Daoy (cell line): ENCODE data around the gene SUCLG2. TPM values are rescaled to one million over a fixed set of nuclear protein-coding genes. Genes with fewer than 3 reads are reported as not detected.

Experiments
- DNase-seq: peaks from one replicate; pipeline ENCODE4 v3.0.0-alpha.2; 2015; ENCODE audit warnings: low read depth
- total RNA-seq: library from RNA; depleted of rRNA; stranded (reverse); fragments of >200 nt; shearing (Covaris generic); gene quantifications from 2 replicates; pipeline ENCODE4 v1.2.3, GENCODE V29; 2014

SUCLG2 gene
- total RNA-seq, 1 experiment from 2014 or later = 22.1 TPM

DNA sequence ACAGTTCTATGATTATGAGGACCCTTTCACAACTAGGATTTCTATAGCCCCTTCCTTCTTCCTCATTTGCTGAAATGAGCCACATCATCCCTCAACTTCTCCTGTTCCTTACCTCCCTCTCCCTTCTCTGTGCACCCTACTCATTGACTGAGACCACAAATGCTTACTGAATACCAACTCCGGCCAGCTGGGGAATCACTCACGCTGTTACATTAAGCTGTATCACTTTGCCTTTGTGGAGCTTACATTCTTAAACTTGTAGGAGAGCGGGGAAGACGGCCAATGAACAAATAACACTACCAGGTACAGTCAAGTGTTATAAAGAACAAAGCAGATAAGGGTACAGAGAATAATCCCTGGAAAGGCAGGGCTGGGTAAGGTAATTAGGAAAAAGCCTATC lies 5.7 kb downstream of the SUCLG2 start:
- DNase-seq = peak; percentile 32

DNA sequence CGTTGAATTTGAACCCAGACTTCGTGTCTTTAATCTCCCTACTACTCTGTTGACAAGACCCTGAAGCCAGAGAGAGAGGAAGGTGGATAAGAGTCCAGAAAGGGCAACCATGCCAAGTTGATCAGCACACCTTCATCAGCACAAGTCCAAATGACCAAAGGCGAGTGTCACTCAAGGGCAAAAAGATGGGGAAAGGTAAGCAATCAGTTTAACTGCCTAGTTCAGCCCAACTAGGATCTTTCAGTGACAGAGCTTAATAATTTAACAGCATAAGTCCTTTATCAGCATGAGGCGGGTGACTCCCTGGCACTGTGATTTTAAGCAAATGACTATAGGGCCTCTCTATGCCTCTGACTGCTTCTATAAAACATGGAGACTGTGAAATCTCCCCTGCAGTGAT lies 6.2 kb downstream of the SUCLG2 start:
- DNase-seq = no peak

DNA sequence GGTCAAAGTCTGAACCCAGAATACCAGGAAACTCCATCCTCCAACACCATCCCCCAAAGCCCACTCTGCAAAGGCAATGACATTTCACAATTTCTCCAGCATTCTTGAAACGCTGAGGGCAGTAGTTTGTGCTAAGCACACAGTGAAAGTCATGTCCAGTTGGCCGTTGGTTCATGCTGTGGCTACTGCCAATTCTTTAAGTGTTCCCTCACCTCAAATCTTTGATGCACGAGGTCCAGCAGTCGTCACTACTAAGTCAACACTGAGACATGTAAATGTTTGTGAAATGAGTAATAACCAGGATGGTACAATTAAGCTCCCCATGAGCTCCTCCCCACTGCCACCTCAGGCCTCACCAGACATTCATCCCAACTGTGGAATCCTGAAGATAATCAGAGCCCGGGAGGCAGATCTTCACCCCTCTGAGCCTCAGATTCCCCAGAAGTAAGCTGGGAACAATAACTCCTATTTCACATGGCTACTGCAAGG lies 7.0 kb downstream of the SUCLG2 start:
- DNase-seq = peak; percentile 85

DNA sequence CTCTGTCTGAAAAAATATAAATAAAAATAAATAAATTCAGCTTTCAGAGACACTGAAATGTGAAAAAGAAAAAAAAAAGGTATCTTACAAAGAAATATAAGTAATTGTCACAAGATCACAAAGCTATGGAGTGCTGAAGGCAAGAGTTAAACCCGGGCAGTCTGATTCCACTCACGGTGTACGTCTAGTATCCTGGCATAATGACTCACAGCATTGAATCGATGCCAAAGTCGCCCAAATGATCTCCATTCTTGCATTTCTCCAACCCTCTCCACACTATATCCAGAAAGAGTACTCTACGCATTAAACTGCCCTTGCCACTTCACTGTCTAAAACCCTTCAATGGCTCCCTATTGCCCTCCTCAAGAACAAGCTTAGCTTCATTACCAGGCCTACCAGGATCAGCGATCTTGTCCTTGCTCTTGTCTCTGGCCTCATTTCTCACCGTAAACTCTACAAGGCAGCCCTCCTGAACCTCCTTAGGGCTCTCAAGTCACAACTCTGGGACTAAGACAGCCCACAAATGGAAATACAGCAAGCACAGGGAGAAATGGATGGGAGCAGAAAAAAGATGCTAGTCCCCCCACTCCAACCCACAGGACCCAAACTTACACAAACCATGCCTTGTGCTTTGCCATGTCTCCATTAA lies 7.7 kb downstream of the SUCLG2 start:
- peak; percentile 71 for DNase-seq

DNA sequence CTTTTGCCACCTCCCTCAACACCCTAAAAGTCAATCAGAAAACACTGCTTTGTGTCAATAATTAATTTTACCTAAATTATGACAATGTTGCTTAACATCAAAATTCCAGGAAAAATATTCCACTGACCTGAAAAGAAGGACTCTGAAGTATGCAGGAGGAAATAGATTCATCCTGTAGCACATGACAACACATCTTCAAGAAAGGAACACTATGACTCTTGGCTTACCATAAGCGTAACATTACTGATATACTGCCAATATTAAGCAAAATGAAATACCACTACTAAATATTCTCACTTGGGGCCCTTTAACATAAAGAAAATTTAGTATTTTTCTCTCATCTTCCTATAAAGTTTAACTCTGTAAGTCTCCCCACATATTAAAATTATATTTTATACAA lies 9.6 kb downstream of the SUCLG2 start:
- DNase-seq = no peak

DNA sequence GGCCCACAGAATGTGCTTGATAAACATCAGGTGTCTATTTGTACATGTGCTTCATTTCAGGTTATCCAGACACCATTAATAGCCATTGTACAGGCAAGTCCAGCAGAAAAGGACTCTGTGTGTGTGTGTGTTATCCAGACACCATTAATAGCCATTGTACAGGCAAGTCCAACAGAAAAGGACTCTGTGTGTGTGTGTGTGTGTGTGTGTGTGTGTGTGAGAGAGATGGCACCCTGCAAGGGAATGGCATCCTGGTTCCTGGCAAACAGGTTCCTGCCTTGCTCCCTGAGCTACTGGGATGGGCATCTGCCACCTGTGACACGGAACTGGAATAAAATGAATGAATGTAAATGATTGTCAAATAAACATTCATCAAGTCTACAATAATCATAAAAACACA lies 11.7 kb downstream of the SUCLG2 start:
- no peak for DNase-seq

DNA sequence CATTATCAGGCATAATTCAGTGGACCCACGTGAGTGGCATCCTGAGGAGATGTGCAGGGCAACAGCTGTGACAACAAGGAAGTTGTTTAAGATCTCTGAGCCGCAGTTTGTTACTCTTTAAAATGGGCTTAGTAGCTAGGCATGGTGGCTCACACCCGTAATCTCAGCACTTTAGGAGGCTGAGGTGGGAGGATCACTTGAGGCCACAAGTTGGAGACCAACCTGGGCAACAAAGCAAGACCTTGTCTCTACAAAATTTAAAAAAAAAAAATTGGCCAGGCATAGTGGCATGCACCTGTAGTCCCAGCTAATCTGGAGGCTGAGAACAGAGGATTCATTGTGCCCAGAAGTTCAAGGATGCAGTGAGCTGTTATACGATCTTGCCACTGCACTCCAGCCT lies 12.2 kb downstream of the SUCLG2 start:
- no peak for DNase-seq

DNA sequence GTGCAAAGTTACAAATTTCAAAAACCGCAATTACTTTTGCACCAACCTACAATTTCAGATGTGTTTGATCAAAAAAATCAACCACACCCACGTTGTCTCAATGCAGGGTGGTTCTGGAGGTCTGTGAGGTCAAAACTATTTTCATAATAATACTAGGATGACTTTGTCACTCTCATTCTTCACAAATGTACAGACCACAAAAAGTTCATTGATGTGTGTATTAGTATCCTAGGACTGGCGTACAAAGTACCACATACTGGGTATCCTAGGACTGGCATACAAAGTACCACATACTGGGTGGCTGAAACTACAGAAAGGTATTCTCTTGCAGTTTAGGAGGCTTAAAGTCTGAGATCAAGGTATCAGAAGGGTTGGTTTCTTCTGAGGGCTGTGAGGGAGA lies 13.0 kb downstream of the SUCLG2 start:
- no peak for DNase-seq

DNA sequence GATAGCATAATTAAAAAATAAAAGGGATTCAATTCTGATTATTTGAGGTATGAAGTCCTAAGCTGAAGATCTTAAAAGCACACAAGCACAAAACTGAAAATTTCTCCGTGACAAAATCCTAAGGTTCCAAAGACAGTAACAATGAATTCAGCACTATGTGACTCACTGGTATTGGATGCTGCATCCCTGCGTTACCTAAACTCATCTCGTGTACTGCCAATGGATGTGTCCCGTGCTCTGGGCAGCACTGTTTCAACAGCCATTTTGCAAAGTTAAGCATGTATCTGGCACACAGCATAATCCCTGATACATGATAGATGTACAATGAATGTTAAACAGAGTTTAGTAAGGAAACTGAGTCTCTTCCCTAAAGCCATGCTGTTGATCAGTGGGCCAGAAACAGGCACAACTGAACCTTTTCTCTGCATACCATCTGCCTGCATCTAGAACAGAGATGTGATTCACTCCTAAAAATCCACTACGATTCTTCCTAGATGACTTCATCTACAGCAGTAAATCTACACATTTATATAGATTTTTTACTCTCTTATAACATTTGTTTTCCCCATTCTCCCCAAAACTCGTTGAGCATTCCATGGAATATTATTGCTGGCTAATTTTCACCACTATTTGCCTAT lies 14.3 kb downstream of the SUCLG2 start:
- no peak for DNase-seq

DNA sequence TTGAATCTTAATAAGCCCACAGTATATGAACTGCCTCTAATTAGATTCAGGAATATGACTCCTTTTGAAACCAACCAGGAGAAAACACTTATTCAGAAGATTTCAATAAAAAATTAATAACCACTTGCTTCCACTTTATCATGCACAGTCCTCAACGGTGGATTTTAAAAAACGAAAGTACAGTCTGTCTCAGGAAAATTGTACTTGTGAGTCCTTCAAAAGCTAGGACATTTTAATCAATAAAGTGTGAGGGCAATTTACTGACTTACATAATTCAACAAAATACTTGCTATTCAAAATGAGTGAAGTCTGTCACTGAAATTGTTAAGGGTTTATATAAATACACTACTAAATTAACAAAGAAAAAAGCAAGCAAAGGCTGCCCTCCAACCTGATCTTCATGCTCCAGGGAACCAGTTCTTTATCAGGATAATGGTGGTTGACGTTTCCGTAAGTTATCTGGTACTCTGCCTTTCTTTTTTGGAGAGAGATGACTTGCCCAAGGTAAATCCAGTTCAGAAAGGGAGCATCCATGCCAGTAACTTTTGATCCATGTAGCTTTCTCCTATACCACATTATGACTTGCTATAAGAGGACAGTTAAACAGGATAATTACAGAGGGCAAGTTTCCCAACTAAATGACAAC lies 17.0 kb downstream of the SUCLG2 start:
- no peak for DNase-seq

DNA sequence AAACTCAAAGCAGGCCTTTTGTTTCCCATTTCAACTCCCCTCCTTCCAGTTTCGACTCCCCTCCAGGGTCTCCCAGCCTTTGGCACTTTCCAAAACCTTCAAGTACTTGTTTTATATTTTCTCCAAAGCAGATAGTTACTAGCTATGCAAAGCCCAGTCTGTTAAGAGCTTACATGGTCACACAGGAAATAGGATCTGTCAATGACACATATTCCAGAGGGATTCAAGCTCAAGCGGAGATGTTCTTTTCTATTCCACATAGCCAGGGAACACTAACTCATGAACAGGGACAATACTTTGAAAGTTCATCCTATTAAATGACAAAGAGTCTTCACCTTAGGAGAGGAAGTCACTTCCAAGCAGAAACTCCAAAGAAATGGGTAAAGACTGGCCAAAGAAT lies 18.6 kb downstream of the SUCLG2 start:
- no peak for DNase-seq

DNA sequence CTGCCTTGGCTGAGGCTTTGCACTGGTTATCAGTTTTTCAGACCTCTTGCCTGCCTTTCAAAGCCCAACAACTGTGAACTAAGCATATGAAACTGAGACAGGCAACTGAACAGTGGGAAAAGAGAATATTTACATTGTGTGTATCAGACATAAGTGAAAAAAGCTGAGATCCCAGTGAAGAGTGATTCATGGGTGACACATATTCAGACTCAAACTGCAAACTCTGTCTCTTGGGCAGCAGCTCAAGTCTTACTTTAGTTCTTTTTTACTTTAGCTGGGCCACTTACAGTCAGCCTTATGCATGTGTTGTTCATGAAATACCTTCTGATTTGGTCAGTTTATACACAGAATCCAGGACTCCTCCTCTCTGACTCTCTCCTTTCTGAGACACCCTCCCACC lies 19.2 kb downstream of the SUCLG2 start:
- DNase-seq = peak; percentile 54

DNA sequence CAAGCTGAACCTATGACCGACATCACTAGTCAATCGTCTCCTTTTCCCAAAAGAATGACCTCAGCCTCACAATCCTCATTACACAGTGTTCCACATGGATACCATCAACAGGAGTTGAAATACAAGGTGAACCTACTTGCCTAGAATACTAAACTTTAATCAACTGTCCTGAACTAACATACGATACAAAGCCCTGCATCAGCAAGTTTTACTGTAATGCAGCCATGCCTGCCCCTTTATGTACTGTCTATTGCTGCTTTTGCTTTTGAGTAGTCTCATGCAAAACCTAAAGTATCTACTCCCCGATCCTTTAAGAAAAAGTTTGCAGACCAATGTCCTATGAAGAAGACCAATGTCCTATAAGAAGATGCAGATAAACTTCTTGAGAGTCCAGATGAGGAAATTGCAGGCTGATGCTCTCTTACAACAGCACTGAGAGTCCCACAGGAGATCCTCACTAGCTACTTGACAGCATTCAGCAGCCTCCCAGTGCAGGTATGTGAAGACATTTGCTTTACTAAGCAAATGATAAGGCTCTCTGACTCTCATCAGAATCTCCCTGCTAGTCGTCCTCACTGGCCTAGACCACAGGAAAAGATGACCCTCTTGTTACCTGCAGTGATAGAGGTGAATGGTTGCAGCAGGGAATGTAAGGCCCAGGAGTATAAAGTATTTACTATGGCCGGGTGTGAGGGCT lies 23.6 kb downstream of the SUCLG2 start:
- no peak for DNase-seq

DNA sequence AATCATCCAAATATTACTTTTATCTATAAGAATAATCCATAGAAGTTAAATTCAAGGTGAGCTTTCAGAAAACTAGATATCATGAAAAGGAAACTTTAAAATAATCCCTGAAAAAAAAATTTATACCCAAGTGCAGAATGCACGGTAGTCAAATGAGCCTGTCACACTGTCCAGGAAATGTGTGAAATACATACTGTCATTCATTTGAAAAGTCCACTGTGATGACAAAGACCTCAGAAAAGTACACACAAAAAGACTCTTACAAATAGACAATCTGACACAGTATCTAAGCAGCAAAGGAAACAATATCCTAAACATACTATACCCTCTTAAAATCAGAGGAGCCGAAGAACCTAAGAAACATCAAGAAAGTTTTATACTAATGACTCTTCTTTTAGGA lies 29.7 kb downstream of the SUCLG2 start:
- no peak for DNase-seq

DNA sequence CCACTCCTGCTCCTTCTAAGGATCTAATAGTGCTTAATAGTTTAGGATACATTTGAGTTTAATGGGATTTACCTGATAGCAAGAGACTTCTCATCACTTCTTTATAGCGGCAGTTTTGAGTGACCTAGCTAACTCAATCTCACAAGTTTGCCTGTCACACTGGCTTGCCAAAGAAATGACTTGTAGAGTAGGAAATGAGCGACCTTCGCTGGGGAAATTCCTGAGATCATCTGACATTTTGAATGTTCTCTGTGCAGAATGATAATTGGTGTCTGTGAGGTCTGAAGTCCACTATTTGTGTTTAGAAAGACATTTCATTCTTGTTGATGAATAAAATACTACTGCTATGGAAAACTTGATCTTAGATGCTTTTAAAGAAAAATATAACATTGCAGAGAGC lies 30.3 kb downstream of the SUCLG2 start:
- DNase-seq = no peak

DNA sequence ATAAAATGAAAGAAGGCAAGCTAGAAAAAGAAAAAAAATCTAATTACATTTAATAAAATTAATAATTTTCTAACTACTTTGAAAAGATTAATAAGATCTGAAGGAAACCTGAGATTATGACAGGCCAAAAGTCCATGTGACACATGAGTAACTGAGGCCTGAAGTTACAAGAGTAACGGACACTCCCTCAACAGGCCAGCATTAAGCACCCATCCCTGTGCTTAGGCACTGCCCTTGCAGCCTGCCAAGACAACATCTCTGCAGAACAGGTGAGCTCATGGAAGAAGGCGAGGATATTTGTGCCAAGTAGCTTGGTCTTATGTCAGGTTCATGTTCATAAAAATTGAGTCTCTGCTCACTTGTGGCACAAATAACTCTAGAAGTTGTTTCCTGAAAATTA lies 31.8 kb downstream of the SUCLG2 start:
- no peak for DNase-seq

DNA sequence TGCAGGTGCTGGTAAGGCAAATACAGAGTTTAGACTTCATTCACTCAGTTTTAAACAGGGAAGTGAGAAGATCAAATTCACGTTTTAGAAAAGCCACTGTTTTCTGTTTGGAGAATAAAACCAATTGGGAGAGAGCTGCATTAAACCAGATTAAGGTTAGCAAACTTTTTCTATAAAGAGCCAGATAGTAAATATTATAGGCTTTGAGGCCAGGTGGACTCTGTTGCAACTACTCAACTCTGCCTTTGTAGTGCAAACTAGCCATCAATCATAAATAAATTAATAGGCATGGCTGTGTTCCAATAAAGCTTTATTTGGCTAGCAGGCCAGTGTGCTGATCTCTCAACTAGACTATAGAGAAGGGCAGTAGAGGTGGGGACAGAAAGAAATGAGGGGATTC lies 33.5 kb downstream of the SUCLG2 start:
- no peak for DNase-seq

DNA sequence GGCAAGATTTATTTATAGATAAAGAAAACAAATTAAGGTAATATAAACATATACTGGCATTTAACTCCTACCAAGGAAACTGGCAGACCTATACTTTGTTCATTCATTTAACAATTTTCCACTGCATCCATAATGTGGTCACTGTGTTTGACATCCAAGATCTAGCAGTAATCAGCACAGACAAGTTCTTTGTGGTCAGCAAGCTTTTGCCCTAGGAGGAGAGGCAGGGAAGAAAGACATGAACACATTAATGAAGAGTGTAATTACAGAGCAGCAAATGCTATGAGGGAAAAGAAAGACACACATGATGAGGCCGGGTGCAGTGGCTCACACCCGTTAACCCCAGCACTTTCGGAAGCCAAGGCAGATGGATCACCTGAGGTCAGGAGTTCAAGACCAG lies 34.4 kb downstream of the SUCLG2 start:
- DNase-seq = no peak

DNA sequence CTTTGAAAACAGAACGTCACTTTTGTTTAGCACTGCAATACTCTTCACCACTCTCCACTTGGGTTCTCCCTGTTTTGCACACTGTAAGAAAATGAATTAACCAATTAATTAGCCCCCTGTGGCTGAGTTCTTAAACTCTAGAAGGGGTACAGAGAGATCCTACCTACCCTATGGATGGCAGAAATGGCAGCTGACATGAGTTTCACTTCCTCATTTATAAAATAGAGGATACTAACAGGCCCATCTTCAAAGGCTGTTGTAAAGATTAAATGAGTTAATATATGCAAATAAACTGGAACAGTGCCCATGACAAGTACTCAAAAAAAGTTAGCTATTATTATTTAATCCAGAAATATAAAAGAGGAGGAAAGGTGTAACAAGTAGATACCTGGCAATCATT lies 36.9 kb downstream of the SUCLG2 start:
- no peak for DNase-seq

DNA sequence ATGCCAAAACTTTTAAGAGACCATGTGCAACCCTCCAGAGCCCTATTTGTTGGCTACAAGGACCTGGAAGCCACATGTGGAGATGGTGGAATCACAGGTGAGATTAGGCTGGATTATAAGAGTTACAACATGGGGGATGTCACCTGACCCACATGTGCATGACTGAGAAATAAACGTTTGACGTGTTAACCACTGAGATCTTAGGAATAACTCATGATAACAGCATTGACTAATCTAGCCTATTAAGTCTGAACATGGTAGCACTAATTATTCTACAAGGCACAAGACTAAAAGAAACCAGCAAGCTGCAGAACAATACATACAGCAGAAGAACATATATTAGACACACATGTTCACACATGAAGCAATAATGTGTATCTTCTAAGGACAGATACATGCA lies 38.4 kb downstream of the SUCLG2 start:
- no peak for DNase-seq

DNA sequence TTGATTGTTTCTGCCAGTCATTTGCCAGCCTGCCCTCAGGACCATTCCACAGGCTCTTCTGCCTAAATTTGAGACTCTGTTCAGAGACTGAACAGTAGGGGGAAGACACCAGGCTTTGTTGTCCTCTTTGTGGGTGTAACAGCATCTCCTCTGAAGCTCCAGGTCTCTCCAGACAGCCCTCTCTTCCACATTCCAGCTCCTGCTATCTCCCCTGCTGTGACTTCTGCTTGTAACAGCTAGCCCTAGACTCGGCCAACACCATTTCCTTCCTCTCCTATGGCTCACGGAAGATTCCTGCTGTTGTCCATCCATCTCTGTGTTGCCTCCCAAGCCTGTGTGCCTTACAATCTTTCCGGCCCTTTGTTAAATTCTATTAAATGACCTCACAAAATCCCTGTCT lies 40.2 kb downstream of the SUCLG2 start:
- no peak for DNase-seq

DNA sequence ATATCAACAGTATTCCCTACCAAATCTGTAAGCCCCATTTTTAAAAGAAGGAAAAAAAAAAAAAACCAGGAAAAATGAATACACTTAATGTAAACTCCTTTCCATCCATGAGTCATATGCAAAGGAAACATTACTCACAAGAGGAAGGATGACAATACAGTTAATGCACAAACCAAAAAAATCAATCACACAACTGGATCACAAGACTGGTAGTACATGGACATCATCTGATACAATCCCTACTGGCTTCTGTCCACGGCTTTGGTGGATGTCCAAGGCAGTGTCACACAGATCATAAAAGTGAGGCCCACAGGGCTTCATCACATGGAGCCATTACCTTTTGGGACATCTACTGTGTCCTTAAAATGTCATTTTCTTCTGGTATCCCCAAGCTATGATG lies 44.0 kb downstream of the SUCLG2 start:
- peak; percentile 41 for DNase-seq

DNA sequence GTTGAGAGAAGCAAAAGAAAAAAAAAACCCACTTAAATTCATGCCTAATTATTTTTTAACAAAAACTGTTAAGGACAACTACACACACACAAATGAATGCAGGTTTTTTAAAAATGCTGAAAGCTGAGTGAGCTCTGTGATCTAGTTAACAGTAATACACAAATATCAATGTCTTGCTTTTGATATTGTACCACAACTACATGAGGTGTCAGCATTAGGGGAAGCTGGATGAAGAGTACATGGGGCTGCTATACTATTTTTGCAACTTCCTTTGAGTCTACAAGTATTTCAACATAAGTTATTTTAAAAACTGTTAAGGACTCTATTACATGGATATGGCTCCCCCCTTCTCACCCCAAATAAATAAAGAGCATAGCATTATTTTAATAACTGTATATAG lies 44.7 kb downstream of the SUCLG2 start:
- DNase-seq = no peak
